ENCODE results near the gene PABPC3. TPM values are rescaled to one million over a fixed set of nuclear protein-coding genes. Genes with fewer than 3 reads are reported as not detected.

Gene PABPC3
- total and polyA plus RNA-seq, 2 of the 8 experiments (the other 6 are each of a cell fraction or from before 2014, with no cell fraction given), result 0.18 to 0.48 TPM

GRCh38 chr13:25069236-25069635 is 26.7 kb upstream of the PABPC3 start:
- Histone ChIP-seq H4K91ac (replicated peaks; ENCODE audit: insufficient read length, low read length) (no peak overlapping the region), H2BK12ac (ENCODE audit: low read depth, low read length) (no peak overlapping the region), H4K20me1 (replicated peaks in 1 of 2; ENCODE audit: control insufficient read depth in 1 of 2, insufficient read depth in 2 of 2, low read length in 2 of 2) (peaks cover 0 to 2% of the 10 kb centered on the region in 2 experiments), H3K4me1 (replicated peaks in 1 of 4; ENCODE audit: control insufficient read depth in 3 of 4, insufficient read depth in 4 of 4, low read length in 3 of 4) (peaks cover 3 to 6% (median 4%) of the 10 kb centered on the region in 4 experiments; a peak in 3 of 7 replicates), H3K4me3 (ENCODE audit: extremely low read depth in 1 of 4, insufficient read depth in 2 of 4, low read depth in 3 of 4, low read length in 4 of 4) (no peak overlapping the region), H3K14ac (ENCODE audit: insufficient read length) (no peak overlapping the region), H3K9me3 (ENCODE audit: insufficient read depth in 2 of 2, low read depth in 1 of 2, low read length in 1 of 2) (no peaks in the 10 kb centered on the region), H3K18ac (ENCODE audit: extremely low read depth, low read length) (no peak overlapping the region), H3K79me1 (ENCODE audit: low read depth, low read length) (no peaks in the 10 kb centered on the region), H4K5ac (ENCODE audit: insufficient read length, low read depth, low read length) (no peak overlapping the region), H3K4me2 (ENCODE audit: insufficient read depth in 1 of 2, low read depth in 2 of 2, low read length in 2 of 2) (no peak overlapping the region), H3K4ac (replicated peaks; ENCODE audit: insufficient read length, low read depth, low read length) (no peak overlapping the region), H2AFZ (ENCODE audit: low read length) (0 out of 2 replicates have a peak overlapping the region, but pooled peaks have one; percentile 34), H2BK15ac (ENCODE audit: low read length) (no peak overlapping the region), H3K79me2 (ENCODE audit: control insufficient read depth in 1 of 2, insufficient read depth in 2 of 2, low read length in 2 of 2) (no peaks in the 10 kb centered on the region), H3K23me2 (ENCODE audit: low read depth, low read length) (no peaks in the 10 kb centered on the region; the same call in 1 of the 2 replicates), H2AK5ac (ENCODE audit: low read depth, low read length) (no peak overlapping the region), H3K27ac (ENCODE audit: low read depth, low read length) (no peak overlapping the region), H2BK5ac (ENCODE audit: low read depth, low read length) (no peak overlapping the region), H3K9ac (replicated peaks in 1 of 4; ENCODE audit: extremely low read depth in 1 of 4, low read depth in 3 of 4, low read length in 3 of 4) (no peak overlapping the region), H3K27me3 (replicated peaks in 1 of 4; ENCODE audit: control insufficient read depth in 3 of 4, extremely low read depth in 1 of 4, insufficient read depth in 3 of 4, low read length in 3 of 4) (no peaks in the 10 kb centered on the region), H3K56ac (replicated peaks; ENCODE audit: insufficient read length, low read depth, low read length) (no peak overlapping the region), H2BK20ac (ENCODE audit: low read length) (no peak overlapping the region), H2BK120ac (replicated peaks; ENCODE audit: low read depth, low read length) (no peak overlapping the region), H3K36me3 (ENCODE audit: control insufficient read depth in 2 of 4, insufficient read depth in 4 of 4, low read length in 3 of 4) (no peaks in the 10 kb centered on the region), H3K23ac (ENCODE audit: insufficient read length) (no peak overlapping the region), H4K8ac (ENCODE audit: extremely low read depth, insufficient read depth, low read length) (no peak overlapping the region)
- POLR2A ChIA-PET (ENCODE audit: partially characterized antibody), result interaction anchor here (0.6 kb wide), 1 partner anchor 86 kb away, joined by 3 read pairs; no protein-coding TSS in a partner anchor
- FAIRE-seq (no peak), DNase-seq (ENCODE audit: low read depth in 1 of 2, low spot score in 2 of 2) (no peak)
- CTCF ChIA-PET (ENCODE audit: partially characterized antibody), result interaction anchor here (1.0 to 3.2 kb wide), 3 partner anchors 10 to 74 kb away, joined by 3 to 20 read pairs (median 5); no protein-coding TSS in a partner anchor
- 92% methylated on average over 21 of the region's 21 CpGs; no CpG with 5 or more reads in 1 of the 2 experiments for WGBS, 2 experiments (ENCODE audit: extremely low coverage in 1 of 2, insufficient coverage in 1 of 2, insufficient read length in 1 of 2, insufficient replicate concordance in 2 of 2, low coverage in 1 of 2, low lambda C conversion rate in 2 of 2, missing lambda C conversion rate in 1 of 2)
- no peak for TF ChIP-seq RAD21 (IDR thresholded peaks at IDR 0.05 in 1 of 2, conservative IDR thresholded peaks at IDR 0.05 in 1 of 2; ENCODE audit: low read depth in 2 of 2, low read length in 2 of 2)
- no peak for TF ChIP-seq BACH1 (IDR thresholded peaks at IDR 0.05; ENCODE audit: low read length)
- TF ChIP-seq RFX5 (IDR thresholded peaks at IDR 0.05; ENCODE audit: borderline replicate concordance, low read depth, low read length), result no peak
- TF ChIP-seq TEAD4 (IDR thresholded peaks at IDR 0.05; ENCODE audit: low read depth, low read length), result no peak
- no peak for TF ChIP-seq POLR2AphosphoS5 (IDR thresholded peaks at IDR 0.05; ENCODE audit: low read depth, low read length)
